GM21515 (cell line): ENCODE results near the gene XCL1.
"Not testable (repeated sequence)": the region's sequence is repeated elsewhere in the genome, so short reads cannot be mapped to it uniquely, and the experiment has no call there.

Source experiments
- ATAC-seq: cut with Tn5 transposase; IDR thresholded peaks from one replicate; pipeline ENCODE4 v1.9.1; 2021; ENCODE audit not compliant: unreplicated experiment

The XCL1 gene

GRCh38 chr1:168567007-168567406, 9.4 kb upstream of the XCL1 start:
- no peak for ATAC-seq

- no peak for ATAC-seq
Observed at GRCh38 chr1:168567568-168567967, 8.8 kb upstream of the XCL1 start.

- ATAC-seq = no peak
Observed at GRCh38 chr1:168568346-168568745, 8.1 kb upstream of the XCL1 start.

- ATAC-seq = no peak
Observed at GRCh38 chr1:168570652-168571051, 5.8 kb upstream of the XCL1 start.

GRCh38 chr1:168572633-168573032, 3.8 kb upstream of the XCL1 start:
- ATAC-seq = no peak

GRCh38 chr1:168574234-168574633, 2.2 kb upstream of the XCL1 start:
- not testable (repeated sequence) for ATAC-seq

- not testable (repeated sequence) for ATAC-seq
Observed at GRCh38 chr1:168578531-168579185, 2.3 kb downstream of the XCL1 start.

- ATAC-seq = not testable (repeated sequence)
Observed at GRCh38 chr1:168580290-168580689, 3.9 kb downstream of the XCL1 start.

- not testable (repeated sequence) for ATAC-seq
Observed at GRCh38 chr1:168580991-168581390, 4.6 kb downstream of the XCL1 start.

GRCh38 chr1:168581817-168582572, 5.6 kb downstream of the XCL1 start:
- ATAC-seq = no peak

- ATAC-seq = no peak
Observed at GRCh38 chr1:168582688-168583336, 6.4 kb downstream of the XCL1 start.

GRCh38 chr1:168583571-168583970, 7.2 kb downstream of the XCL1 start:
- ATAC-seq = no peak

- no peak for ATAC-seq
Observed at GRCh38 chr1:168585191-168585590, 8.8 kb downstream of the XCL1 start.

GRCh38 chr1:168585937-168586336, 9.5 kb downstream of the XCL1 start:
- no peak for ATAC-seq

GRCh38 chr1:168589167-168589566, 12.8 kb downstream of the XCL1 start:
- no peak for ATAC-seq

- no peak for ATAC-seq
Observed at GRCh38 chr1:168591066-168591465, 14.7 kb downstream of the XCL1 start.

- no peak for ATAC-seq
Observed at GRCh38 chr1:168591641-168592250, 15.3 kb downstream of the XCL1 start.

- not testable (repeated sequence) for ATAC-seq
Observed at GRCh38 chr1:168595403-168595802, 19.0 kb downstream of the XCL1 start.

GRCh38 chr1:168598125-168598524, 21.7 kb downstream of the XCL1 start:
- ATAC-seq = no peak

GRCh38 chr1:168598892-168599291, 22.5 kb downstream of the XCL1 start:
- ATAC-seq = no peak

- ATAC-seq = no peak
Observed at GRCh38 chr1:168599641-168600040, 23.2 kb downstream of the XCL1 start.

GRCh38 chr1:168601051-168601450, 24.6 kb downstream of the XCL1 start:
- no peak for ATAC-seq
